ENCODE measurements around the gene NR1D1.

Gene NR1D1

GRCh38 chr17:40111221-40112128 lies 11.1 kb upstream of the NR1D1 start:
- DNase-seq, result peak; percentile 58 to 78

GRCh38 chr17:40110026-40110845 lies 9.8 kb upstream of the NR1D1 start:
- no peak for DNase-seq

DNA sequence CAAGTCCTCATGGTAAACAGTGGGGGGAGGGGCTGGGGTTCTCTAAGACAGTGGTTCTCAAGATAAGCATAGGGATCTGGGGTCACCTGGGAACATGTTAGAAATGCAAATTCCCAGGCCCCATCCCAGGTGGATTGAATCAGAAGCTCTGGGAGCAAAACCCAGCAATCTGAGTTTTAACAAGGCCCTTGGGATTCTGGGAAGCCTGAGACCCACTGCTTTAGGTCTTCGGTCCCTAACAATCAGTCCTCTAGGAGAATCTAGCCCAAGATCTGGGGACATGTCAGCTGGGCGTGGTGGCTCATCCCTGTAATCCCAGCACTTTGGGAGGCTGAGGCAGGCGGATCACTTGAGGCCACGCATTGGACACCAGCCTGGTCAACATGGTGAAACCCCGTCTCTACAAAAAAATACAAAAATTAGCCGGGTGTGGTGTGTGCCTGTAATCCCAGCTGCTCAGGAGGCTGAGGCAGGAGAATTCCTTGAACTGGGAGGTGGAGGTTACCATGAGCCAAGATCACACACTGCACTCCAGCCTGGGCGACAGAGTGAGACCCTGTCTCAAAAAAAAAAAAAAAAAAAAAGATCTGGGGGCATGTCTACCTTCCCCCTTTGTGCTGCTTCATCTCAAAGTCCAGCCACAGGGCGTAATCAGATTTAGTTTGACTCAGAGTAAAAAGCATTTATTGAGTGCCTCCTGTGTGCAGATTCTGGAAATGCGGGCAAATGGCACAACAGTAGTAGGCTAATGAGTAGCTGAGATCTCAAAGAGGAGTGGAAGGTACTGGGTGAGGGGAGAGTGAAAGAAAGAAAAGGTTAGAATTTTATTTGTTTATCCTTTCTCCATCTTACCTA lies 8.8 kb upstream of the NR1D1 start:
- no peak for DNase-seq

- DNase-seq, result no peak
Observed at GRCh38 chr17:40107522-40108174, 7.3 kb upstream of the NR1D1 start.

DNA sequence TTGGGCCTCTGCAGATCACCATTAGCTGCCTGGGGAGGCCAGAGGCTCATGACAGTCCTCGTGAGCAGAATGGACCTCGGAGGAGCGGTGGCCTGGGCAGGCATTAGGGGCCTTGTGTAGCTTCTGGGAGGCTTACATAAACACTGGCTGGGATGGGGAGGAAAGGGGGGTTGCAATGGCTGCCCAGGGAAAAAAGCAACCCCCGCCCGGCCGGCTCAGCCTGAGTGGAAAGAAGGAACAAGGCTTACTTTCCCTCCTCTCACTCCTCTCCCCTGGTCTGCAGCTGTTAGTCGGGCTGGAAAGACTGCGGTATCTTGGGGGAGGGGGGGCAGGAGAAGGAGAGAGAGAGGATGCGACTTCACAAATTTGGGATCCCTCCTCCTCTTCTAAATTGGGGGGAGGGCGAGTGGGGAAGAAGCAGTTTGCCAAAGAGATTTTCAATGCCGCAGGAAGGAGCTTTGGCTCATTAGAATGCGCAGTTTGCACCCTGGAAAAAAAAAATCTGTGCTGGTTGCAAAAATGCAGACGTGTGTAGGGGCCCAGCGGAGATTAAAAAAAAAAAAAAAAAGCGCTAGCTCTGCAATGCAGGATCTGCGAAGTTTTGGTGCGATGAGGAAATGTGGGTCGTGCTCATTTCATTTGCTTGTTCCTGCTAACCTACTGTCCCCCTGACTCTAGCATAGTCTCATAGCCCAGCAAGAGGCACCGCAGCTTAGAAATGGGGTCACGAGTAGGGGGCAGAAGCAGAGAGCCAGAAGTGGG lies 6.6 kb upstream of the NR1D1 start:
- DNase-seq, result no peak

DNA sequence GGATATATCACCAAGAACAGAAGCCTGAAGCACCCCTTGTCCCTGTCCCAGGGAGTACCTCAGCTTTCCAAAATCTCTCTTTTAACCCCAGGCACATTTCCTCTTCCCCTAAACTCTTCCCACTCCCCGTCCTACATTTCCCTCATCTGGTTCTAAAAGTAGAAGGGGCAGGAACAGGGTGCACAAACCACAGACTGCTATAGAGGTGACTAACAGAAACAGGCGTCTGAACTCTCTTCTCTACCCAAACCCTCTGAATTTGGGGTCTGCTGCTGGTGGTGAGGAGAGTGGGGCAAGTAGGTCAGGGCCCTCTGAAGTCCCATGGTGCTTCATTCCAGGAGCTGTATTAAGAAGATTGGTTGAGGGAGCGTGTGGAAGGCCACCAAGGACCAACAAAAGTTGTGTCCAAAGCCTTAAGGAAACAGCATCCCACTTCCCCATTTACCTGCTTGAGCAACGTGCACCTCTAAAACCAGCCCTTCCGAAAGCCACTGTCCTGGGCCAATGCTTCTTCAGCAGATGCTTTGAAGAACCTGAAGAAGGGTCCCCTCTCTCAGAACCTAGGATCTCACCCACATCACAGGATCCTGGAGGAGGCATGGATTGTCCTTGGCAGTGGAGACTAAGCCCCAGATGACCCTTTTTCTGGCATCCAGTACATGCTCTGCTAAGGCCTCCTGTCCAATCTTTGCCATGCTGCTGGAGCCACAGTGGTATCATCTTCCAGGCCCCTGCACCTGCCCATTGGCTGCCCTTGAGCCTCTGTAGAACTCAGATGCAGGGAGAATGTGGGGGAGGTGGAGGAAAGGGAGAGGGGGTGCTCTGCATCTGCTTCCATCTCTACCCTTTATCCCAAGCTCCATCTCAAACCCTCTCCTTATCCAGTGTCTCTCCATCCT lies 5.7 kb upstream of the NR1D1 start:
- no peak for DNase-seq

- no peak for DNase-seq
Observed at GRCh38 chr17:40104594-40105486, 4.5 kb upstream of the NR1D1 start.

DNA sequence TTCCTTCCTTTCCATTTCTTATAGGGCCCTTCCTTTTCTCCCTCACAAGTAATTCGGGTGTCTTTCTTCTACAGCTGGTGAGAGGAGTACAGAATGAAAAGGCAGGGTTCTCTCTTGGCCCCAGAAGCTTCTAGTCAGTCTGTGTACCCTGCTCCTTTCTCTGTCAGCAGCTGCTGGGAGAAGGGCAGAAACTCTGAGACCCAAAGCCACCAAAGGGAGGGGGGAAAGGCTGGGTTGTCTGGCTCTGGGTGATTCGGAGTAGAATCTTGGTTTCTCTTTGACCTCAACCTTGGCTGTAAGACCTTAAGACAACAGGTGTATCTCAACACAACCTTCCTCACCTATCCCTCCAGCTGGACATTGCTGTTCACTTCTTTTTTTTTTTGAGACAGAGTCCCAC lies 3.3 kb upstream of the NR1D1 start:
- DNase-seq, result no peak

DNA sequence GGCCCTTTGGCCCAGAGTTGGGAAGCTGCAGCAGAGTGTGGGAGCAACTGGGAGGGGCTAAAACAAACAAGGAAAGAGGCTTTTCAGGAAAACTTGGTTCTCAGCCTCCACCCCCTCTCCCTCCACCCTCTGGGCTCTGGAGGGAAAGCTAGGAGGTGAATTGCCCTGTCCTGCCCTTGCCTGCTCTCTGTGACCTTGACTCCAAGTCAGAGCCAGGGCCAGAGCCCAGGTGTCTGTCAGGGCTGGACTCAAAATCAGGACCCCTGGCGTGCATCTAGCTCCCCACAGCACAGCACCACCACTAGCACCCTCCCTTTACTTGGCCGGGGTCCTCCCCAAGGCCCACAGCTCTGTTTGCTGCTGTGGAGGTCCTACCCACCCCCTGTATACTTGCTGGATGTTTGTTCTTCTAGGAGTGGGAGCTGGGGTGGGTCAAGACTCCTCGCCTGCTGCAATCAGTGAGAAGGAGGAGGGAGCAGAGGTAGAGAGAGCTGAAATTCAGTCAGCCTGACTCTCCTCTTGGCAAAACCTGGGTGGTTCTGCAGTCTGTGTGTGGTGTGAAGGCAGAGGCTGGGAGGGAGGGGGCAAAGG lies 2.8 kb upstream of the NR1D1 start:
- DNase-seq, result no peak

GRCh38 chr17:40101367-40102210 lies 1.2 kb upstream of the NR1D1 start:
- no peak for DNase-seq

DNA sequence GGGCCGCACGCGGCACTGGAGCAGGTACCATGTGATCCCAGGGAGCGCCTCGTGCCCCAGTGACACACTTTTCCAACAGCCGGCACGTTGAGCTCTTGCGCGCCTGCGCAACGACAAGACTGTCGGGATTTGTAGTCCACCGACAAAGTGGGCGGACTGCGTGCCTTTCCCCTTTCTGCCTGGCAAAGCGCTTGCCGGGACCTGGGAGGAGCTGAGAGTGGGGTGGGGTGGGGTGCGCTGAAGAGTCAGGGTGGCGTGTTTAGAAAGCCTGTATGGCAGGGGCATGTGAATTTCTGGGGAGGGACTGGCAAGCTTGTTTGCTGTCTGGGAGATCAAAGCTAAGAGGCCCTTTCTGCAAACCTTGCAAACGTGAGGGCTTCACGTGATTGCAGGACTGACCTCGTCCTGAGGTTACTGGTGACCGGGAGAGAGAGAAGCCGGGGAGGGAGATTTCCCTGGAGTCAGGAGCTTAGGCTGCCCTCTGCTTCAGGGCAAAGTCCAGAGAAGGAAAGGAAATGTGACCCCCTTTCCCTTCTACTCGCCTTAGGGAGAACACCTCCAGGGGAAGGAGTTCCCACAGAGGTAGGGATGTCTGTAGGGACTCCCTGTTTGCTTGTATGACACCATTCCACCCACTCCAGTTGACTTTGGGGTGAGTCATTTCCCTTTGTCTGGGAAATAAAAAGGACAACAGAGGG lies 429 bp upstream of the NR1D1 start:
- peak; percentile 97 for DNase-seq

DNA sequence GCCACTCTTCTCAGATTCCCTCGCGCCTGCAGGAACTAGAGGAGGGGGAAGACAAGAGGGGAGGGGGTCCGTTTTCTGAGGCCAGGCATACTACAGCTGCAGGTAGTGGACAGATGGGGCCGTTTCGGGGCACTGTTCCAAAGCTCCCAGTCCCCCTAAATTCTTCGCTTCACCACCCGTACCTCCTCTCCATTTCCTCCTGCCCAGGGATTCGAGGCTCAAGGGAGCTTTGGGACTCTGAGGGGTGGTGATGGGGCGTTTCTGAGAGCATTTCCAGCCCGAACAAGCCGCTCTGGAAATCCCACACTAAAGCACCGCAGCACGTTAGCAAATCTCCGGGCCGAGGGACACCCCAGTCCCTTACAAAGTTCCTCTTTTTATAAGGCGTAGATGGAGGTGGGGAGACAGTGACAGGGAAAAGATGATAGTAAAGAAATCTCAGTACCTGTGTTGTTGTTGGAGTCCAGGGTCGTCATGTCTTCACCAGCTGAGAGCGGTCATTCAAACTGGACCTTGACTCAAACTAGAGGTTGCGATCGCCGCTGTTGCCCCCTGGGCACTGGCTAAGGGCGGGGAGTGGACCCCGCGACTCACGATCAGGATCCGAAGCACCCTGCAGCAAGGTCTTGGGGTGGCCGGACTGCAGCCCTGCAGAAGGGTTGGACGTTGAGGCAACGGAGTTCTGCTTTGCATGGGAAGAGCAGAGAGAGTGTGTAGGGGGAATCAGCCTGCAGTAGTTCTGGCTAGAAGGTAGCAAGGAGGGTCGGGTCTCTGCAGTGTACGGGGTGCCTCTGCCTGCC lies 570 bp downstream of the NR1D1 start:
- DNase-seq, result no peak

DNA sequence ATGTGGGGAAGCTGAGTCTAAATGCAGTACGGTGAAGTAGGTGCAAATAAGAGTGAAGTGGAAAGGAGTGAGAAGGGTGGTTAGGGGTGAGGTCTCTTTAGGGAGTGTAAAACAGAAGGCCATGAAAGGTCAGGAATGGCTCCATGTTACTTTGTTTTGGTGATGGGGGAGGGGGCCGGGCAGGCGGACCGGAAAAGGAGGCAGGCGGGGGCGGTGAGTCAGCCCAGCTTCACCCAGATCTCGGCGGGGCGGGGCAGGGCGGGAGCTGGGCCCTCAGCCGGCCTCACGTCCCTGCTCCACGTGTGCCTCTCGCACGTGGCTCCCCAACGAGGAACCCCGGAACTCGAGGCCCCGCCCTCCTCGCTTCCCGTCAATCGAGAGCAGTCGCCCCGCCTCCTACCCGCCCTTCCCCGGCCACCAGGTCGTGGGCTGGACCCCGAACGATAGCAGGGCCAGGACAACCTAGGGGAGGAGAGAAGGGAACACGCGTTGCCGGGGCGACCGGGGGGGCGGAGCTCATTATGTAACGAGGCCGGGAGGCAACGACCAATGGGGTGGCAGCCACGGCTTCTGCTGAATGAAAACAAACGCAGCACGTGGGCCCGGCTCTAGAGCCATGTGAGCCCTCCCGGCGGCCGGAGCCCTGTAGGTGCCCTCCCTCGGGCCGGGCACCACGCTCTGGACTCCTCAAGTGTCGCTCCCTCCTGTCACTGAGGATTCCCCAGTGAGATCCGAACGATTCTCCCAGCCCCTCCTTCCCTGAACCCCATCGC lies 1.4 kb downstream of the NR1D1 start:
- peak; percentile 98 to 99 for DNase-seq

DNA sequence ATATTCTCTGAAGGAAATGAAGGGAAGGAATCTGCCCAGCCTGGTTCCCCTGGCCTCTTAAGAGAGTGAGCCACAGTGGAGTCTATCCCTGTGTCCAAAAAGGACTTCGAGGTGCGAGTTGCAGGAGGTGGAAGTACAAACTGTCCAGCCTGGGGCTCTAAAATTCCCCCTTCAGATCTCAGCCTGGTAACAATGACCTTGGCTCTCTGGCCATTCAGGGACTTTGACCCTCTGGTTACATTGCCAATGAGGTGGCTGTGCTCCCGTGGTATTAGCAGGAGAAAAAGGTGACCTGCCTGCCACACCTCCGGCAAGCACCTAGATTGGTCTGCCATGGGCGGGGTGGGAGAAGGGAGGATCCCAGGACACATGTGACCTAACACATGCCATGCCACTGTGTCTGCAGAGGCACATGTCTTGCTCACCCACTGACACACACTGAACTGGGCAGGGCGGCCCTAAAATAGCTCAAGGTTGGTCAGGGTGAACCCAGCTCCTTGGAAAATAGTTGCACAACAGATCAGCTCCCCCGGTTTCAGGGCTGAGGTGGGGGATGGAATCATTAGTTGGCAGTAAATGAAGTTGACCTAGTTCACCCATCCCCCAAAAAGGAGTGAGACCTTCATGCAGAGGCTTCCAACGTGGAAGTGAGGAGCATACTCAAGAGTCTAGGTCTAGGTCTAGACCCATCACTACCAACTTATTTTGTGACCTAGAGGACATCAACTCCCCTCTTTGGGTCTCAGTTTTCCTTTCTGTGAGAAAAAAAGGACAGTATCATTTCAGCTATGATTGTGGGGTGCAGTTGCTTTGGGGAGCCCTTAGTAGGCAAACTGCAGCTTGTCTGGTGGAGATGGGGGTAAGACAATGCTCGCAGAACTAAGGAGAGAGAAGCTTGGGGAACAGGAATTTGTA lies 2.2 kb downstream of the NR1D1 start:
- no peak for DNase-seq

DNA sequence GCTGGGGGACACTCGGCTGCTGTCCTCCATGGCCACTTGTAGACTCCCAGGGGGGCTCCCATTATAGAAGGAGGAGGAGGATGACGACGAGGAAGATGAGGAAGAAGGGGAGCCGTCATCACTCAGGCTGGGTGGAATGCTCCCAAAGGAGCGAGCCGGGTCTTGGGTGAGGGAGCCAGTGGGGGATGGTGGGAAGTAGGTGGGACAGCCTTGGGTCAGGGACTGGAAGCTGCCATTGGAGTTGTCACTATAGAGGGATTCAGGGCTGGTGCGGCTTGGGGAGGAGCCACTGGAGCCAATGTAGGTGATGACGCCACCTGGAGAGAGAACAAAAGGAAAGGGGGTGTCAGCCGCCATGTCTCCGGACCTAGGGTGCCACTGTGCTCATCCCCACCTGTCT lies 3.3 kb downstream of the NR1D1 start:
- no peak for DNase-seq

All from SW 1271 (cell line).